Stimulated activated CD4-positive, alpha-beta T cell treated with anti-CD3 and anti-CD28 coated beads, Interleukin-15, amount 100 ng/mL, for 24 hours (primary cell): ENCODE results near the gene NRARP.
A peak's percentile ranks its signal among the peaks of the same experiment; 100 is the strongest.

Experiments
- DNase-seq: peaks from one replicate; pipeline ENCODE4 v3.0.0-alpha.2; 2020

NRARP gene

GRCh38 chr9:137321726-137322361 is 19.8 kb upstream of the NRARP start:
- DNase-seq: no peak

- no peak for DNase-seq
Observed at GRCh38 chr9:137320555-137321384, 18.7 kb upstream of the NRARP start.

- no peak for DNase-seq
Observed at GRCh38 chr9:137319739-137320551, 17.9 kb upstream of the NRARP start.

GRCh38 chr9:137319011-137319738 is 17.1 kb upstream of the NRARP start:
- no peak for DNase-seq

- DNase-seq: no peak
Observed at GRCh38 chr9:137318602-137319001, 16.5 kb upstream of the NRARP start.

GRCh38 chr9:137317718-137318511 is 15.8 kb upstream of the NRARP start:
- no peak for DNase-seq

GRCh38 chr9:137317021-137317717 is 15.1 kb upstream of the NRARP start:
- no peak for DNase-seq

- peak; percentile 35 for DNase-seq
Observed at GRCh38 chr9:137316012-137316981, 14.2 kb upstream of the NRARP start.

- no peak for DNase-seq
Observed at GRCh38 chr9:137315581-137316011, 13.5 kb upstream of the NRARP start.

- no peak for DNase-seq
Observed at GRCh38 chr9:137314561-137315560, 12.8 kb upstream of the NRARP start.

- no peak for DNase-seq
Observed at GRCh38 chr9:137313956-137314560, 12.0 kb upstream of the NRARP start.

- no peak for DNase-seq
Observed at GRCh38 chr9:137313326-137313936, 11.4 kb upstream of the NRARP start.

GRCh38 chr9:137312852-137313325 is 10.8 kb upstream of the NRARP start:
- no peak for DNase-seq

GRCh38 chr9:137311986-137312851 is 10.1 kb upstream of the NRARP start:
- DNase-seq: no peak

GRCh38 chr9:137311171-137311985 is 9.3 kb upstream of the NRARP start:
- peak; percentile 46 for DNase-seq
